ENCODE data around the gene SRP9.
"Not testable (repeated sequence)": the region's sequence is repeated elsewhere in the genome, so short reads cannot be mapped to it uniquely, and the experiment has no call there.

Gene SRP9

GRCh38 chr1:225757927-225758656, 19.5 kb upstream of the SRP9 start:
- no peak for DNase-seq

- DNase-seq: not testable (repeated sequence)
These were observed 17.7 kb upstream of the SRP9 start for GRCh38 chr1:225759972-225760371.

- DNase-seq: no peak
These were observed 17.1 kb upstream of the SRP9 start for GRCh38 chr1:225760531-225760930.

GRCh38 chr1:225761395-225761794, 16.2 kb upstream of the SRP9 start:
- DNase-seq: not testable (repeated sequence)

GRCh38 chr1:225762002-225762441, 15.6 kb upstream of the SRP9 start:
- DNase-seq: no peak

GRCh38 chr1:225762444-225762843, 15.2 kb upstream of the SRP9 start:
- DNase-seq: no peak

GRCh38 chr1:225763716-225764548, 13.7 kb upstream of the SRP9 start:
- DNase-seq: no peak

- no peak for DNase-seq
These were observed 11.5 kb upstream of the SRP9 start for GRCh38 chr1:225765982-225766674.

- no peak for DNase-seq
These were observed 10.5 kb upstream of the SRP9 start for GRCh38 chr1:225766967-225767633.

GRCh38 chr1:225767634-225768540, 9.7 kb upstream of the SRP9 start:
- no peak for DNase-seq

- no peak for DNase-seq
These were observed 8.8 kb upstream of the SRP9 start for GRCh38 chr1:225768662-225769426.

- no peak for DNase-seq
These were observed 7.9 kb upstream of the SRP9 start for GRCh38 chr1:225769687-225770086.

- DNase-seq: no peak
These were observed 6.9 kb upstream of the SRP9 start for GRCh38 chr1:225770561-225771248.

- DNase-seq: no peak
These were observed 5.8 kb upstream of the SRP9 start for GRCh38 chr1:225771661-225772322.

GRCh38 chr1:225772323-225772768, 5.3 kb upstream of the SRP9 start:
- no peak for DNase-seq

- DNase-seq: no peak
These were observed 4.8 kb upstream of the SRP9 start for GRCh38 chr1:225772848-225773247.

GRCh38 chr1:225774281-225775147, 3.1 kb upstream of the SRP9 start:
- DNase-seq: no peak

GRCh38 chr1:225776294-225776693, 1.3 kb upstream of the SRP9 start:
- DNase-seq: no peak
